Activated B cell treated with CpG ODN at 0.5 μM for 24 hours (primary cell): ENCODE results near the gene LDLRAD4. TPM values are rescaled to one million over a fixed set of nuclear protein-coding genes. Genes with fewer than 3 reads are reported as not detected.

Source experiments
- ATAC-seq: fragments of 200-7000 bp; cut with Tn5 transposase; one replicate; pipeline ENCODE4 v1.10.0; 2021; ENCODE audit warnings: low read depth, mild to moderate bottlenecking, moderate library complexity
- CTCF ChIA-PET: fragments of 350-600 bp; sonication (Branson Sonifier 250); formaldehyde crosslinking; loops from one replicate; lab custom pipeline; 2021; ENCODE audit warnings: antibody characterized with exemption; lab: Charles Lee
- POLR2A ChIA-PET: fragments of 350-600 bp; sonication (Branson Sonifier 250); formaldehyde crosslinking; loops from one replicate; lab custom pipeline; 2021; ENCODE audit warnings: antibody characterized with exemption; lab: Charles Lee
- DNase-seq: peaks from one replicate; pipeline ENCODE4 v3.0.0; 2022
- H3K27ac Mint-ChIP-seq: one replicate; pipeline ENCODE4 v1.8.0; 2020; ENCODE audit warnings: mixed read lengths
- H3K27me3 Mint-ChIP-seq: one replicate; pipeline ENCODE4 v1.8.0; 2021; ENCODE audit warnings: mixed read lengths
- H3K36me3 Mint-ChIP-seq: one replicate; pipeline ENCODE4 v1.8.0; 2021; ENCODE audit warnings: low read depth, mixed read lengths
- H3K4me1 Mint-ChIP-seq: one replicate; pipeline ENCODE4 v1.8.0; 2021; ENCODE audit warnings: mixed read lengths
- H3K4me3 Mint-ChIP-seq: one replicate; pipeline ENCODE4 v1.8.0; 2020; ENCODE audit warnings: mild to moderate bottlenecking, mixed read lengths
- H3K9me3 Mint-ChIP-seq: one replicate; pipeline ENCODE4 v1.8.0; 2020; ENCODE audit warnings: mixed read lengths
- intact Hi-C: fragments of 100-400 bp; cut with micrococcal nuclease; formaldehyde crosslinking; loops from one replicate; pipeline ENCODE4 v1.15.1; 2024
- total RNA-seq: library from RNA; stranded (reverse); gene quantifications from 2 replicates; pipeline ENCODE4 v1.2.3, GENCODE V29; 2022
- TF ChIP-seq, protein P1 (sequence below): fragments of 200-600 bp; IDR thresholded peaks from one replicate; pipeline ENCODE4 v1.8.0; 2022; ENCODE audit warnings: antibody characterized with exemption, mild to moderate bottlenecking

LDLRAD4 gene
- total RNA-seq, 1 donor from 2014 or later = 66.9 TPM

- Mint-ChIP-seq H3K4me1 (peaks cover 29% of the 10 kb centered on the region), H3K27ac (no peak overlapping the region), H3K9me3 (peaks cover 7% of the 10 kb centered on the region), H3K27me3 (peaks cover 4% of the 10 kb centered on the region), H3K36me3 (peaks cover 16% of the 10 kb centered on the region), H3K4me3 (no peak overlapping the region)
- POLR2A ChIA-PET = no interaction called here
- ATAC-seq = no peak
- CTCF ChIA-PET = no interaction called here
- TF ChIP-seq, protein P1, sequence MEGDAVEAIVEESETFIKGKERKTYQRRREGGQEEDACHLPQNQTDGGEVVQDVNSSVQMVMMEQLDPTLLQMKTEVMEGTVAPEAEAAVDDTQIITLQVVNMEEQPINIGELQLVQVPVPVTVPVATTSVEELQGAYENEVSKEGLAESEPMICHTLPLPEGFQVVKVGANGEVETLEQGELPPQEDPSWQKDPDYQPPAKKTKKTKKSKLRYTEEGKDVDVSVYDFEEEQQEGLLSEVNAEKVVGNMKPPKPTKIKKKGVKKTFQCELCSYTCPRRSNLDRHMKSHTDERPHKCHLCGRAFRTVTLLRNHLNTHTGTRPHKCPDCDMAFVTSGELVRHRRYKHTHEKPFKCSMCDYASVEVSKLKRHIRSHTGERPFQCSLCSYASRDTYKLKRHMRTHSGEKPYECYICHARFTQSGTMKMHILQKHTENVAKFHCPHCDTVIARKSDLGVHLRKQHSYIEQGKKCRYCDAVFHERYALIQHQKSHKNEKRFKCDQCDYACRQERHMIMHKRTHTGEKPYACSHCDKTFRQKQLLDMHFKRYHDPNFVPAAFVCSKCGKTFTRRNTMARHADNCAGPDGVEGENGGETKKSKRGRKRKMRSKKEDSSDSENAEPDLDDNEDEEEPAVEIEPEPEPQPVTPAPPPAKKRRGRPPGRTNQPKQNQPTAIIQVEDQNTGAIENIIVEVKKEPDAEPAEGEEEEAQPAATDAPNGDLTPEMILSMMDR = no peak
- no peak for DNase-seq
- intact Hi-C loops = loop anchor here (5.0 kb wide), 1 partner anchor 265 kb away; the partner anchor contains the start of genes FAM210A and RNMT
Observed at GRCh38 chr18:13462686-13463085, 244.1 kb downstream of the LDLRAD4 start.

- POLR2A ChIA-PET = interaction anchor here (0.6 to 1.5 kb wide), 3 partner anchors 239 to 326 kb away, joined by 4 to 13 read pairs (median 7); no protein-coding TSS in a partner anchor
- TF ChIP-seq, protein P1 = no peak
- H3K4me3 Mint-ChIP-seq = peak overlapping the region; percentile 91
- no peak for DNase-seq
- H3K27me3 Mint-ChIP-seq = no peaks in the 10 kb centered on the region
- peak overlapping the region; percentile 91 for H3K27ac Mint-ChIP-seq
- no peak for ATAC-seq
- peaks cover 18% of the 10 kb centered on the region for H3K36me3 Mint-ChIP-seq
- intact Hi-C loops = loop anchor here (2.0 to 5.0 kb wide), 4 partner anchors 19 to 327 kb away; partner anchors contain the start of genes FAM210A and RNMT
- peaks cover 29% of the 10 kb centered on the region for H3K4me1 Mint-ChIP-seq
- CTCF ChIA-PET = interaction anchor here (1.0 kb wide), 1 partner anchor 247 kb away, joined by 3 read pairs; no protein-coding TSS in a partner anchor
- peaks cover 8% of the 10 kb centered on the region for H3K9me3 Mint-ChIP-seq
Observed at GRCh38 chr18:13463526-13464210, 245.1 kb downstream of the LDLRAD4 start.

- Mint-ChIP-seq H3K27me3 (no peaks in the 10 kb centered on the region), H3K4me1 (peaks cover 30% of the 10 kb centered on the region), H3K4me3 (peak overlapping the region; percentile 91), H3K36me3 (peaks cover 22% of the 10 kb centered on the region), H3K27ac (peak overlapping the region; percentile 91), H3K9me3 (peaks cover 8% of the 10 kb centered on the region)
- ATAC-seq = peak; percentile 91
- POLR2A ChIA-PET = interaction anchor here (0.7 to 1.5 kb wide), 5 partner anchors 37 to 327 kb away, joined by 4 to 13 read pairs (median 7); partner anchors contain the start of genes FAM210A and RNMT
- intact Hi-C loops = loop anchor here (1.0 to 5.0 kb wide), 7 partner anchors 18 to 328 kb away; partner anchors contain the start of genes FAM210A, LDLRAD4 and RNMT
- peak; percentile 54 for DNase-seq
- CTCF ChIA-PET = interaction anchor here (1.0 kb wide), 1 partner anchor 248 kb away, joined by 3 read pairs; no protein-coding TSS in a partner anchor
- TF ChIP-seq, protein P1 = no peak
Observed at GRCh38 chr18:13464432-13465123, 246.0 kb downstream of the LDLRAD4 start.

- no peaks in the 10 kb centered on the region for H3K27me3 Mint-ChIP-seq
- H3K4me3 Mint-ChIP-seq = peak overlapping the region; percentile 91
- TF ChIP-seq, protein P1 = no peak
- peak overlapping the region; percentile 91 for H3K27ac Mint-ChIP-seq
- ChIA-PET CTCF (no interaction called here), POLR2A (interaction anchor here (0.8 to 1.5 kb wide), 4 partner anchors 37 to 327 kb away, joined by 4 to 13 read pairs (median 6); partner anchors contain the start of genes FAM210A and RNMT)
- H3K9me3 Mint-ChIP-seq = peaks cover 8% of the 10 kb centered on the region
- H3K36me3 Mint-ChIP-seq = peaks cover 23% of the 10 kb centered on the region
- peaks cover 31% of the 10 kb centered on the region for H3K4me1 Mint-ChIP-seq
- intact Hi-C loops = loop anchor here (1.0 to 5.0 kb wide), 6 partner anchors 18 to 328 kb away; partner anchors contain the start of gene LDLRAD4
- no peak for DNase-seq
- ATAC-seq = no peak
Observed at GRCh38 chr18:13465124-13465446, 246.5 kb downstream of the LDLRAD4 start.
